Measurements from ENCODE around the gene UBAC2.
"Not testable (repeated sequence)": the region's sequence is repeated elsewhere in the genome, so short reads cannot be mapped to it uniquely, and the experiment has no call there.

UBAC2 gene

DNA sequence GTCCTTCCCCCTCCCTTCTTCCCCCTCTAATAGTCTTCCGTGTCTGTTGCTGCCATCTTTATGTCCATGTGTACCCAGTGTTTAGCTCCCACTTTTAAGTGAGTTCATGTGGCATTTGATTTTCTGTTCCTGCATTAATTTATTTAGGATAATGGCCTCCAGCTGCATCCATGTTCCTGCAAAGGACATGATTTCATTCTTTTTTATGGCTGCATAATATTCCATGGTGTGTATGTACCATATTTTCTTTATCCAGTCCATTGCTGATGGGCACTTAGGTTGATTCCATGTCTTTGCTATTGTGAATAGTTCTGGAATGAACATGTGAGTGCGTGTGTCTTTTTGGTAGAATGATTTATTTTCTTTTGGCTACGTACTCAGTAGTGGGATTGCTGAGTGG, 48.5 kb downstream of the UBAC2 start:
- 100% methylated on average over 1 to 2 of the region's 3 CpGs for WGBS, 2 experiments (ENCODE audit: insufficient coverage in 2 of 2)
- H3K9me3 ChIP-seq (ENCODE audit: control insufficient read depth, low read length); H3K27ac ChIP-seq (ENCODE audit: low read depth, low read length, severe bottlenecking); H3K4me3 ChIP-seq (ENCODE audit: extremely low read depth, insufficient read depth, low read length, poor library complexity, severe bottlenecking); H3K4me1 ChIP-seq (ENCODE audit: control insufficient read depth, insufficient read depth, low read length, poor library complexity, severe bottlenecking): not testable (repeated sequence)
- peaks cover 35% of the 10 kb centered on the region for H3K36me3 ChIP-seq (ENCODE audit: control insufficient read depth, insufficient read depth, low read length)

DNA sequence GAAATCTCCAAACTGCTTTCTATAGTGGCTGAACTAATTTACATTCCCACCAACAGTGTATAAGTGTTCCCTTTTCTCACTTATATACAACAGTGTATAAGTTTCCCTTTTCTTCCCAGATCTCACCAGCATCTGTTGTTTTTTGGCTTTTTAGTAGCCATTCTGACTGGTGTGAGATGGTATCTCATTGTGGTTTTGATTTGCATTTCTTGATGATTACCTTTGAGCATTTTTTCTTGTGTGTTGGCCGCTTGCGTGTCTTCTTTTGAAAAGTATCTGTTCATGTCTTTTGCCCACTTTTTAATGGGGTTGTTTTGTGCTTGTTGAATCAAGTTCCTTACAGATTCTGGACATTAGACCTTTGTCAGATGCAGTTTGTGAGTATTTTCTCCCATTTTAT, 49.0 kb downstream of the UBAC2 start:
- H3K36me3 ChIP-seq (ENCODE audit: control insufficient read depth, insufficient read depth, low read length), result peaks cover 36% of the 10 kb centered on the region
- not testable (repeated sequence) for H3K4me3 ChIP-seq (ENCODE audit: extremely low read depth, insufficient read depth, low read length, poor library complexity, severe bottlenecking); H3K9me3 ChIP-seq (ENCODE audit: control insufficient read depth, low read length); H3K4me1 ChIP-seq (ENCODE audit: control insufficient read depth, insufficient read depth, low read length, poor library complexity, severe bottlenecking); H3K27ac ChIP-seq (ENCODE audit: low read depth, low read length, severe bottlenecking)
- WGBS, 2 experiments (ENCODE audit: insufficient coverage in 2 of 2), result no CpG with 5 or more reads among the region's 2 CpGs

DNA sequence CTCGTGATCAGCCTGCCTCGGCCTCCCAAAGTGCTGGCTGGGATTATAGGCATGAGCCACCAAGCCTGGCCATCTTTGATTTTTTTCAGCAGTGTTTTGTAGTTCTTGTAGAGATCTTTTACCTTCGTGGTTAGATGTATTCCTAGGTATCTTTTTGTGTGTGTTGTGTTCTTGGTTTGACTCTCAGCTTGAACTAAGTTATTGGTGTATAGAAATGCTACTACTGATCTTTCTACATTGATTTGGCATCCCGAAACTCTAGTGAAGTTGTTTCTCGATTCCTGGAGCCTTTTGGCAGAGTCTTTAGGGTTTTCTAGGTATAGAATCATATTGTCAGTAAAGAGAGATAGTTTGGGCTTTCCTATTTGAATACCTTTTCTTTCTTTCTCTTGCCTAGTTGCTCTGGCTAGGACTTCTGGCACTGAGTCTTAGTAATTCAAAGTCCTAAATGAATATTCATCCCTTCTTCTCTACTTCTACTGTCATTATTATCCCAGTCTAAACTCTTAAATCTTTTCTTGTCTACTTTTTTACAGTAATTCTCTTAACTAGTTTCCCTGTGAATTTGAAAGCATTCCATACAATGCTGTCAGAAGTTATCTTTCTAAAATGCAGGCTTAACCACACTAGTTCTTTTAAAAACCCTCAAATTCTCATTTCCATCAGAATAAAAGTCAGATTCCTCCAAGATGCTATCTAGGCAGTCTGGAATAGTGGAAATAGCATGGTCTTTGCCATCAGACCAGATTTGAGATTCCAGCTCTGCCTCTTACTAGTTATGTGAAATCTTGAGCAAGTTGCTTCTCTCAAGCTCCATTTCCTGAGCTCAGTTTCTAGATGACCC, 50.5 kb downstream of the UBAC2 start:
- Histone ChIP-seq H3K27ac (ENCODE audit: low read depth, low read length, severe bottlenecking) (no peak overlapping the region), H3K9me3 (ENCODE audit: control insufficient read depth, low read length) (no peaks in the 10 kb centered on the region), H3K4me3 (ENCODE audit: extremely low read depth, insufficient read depth, low read length, poor library complexity, severe bottlenecking) (no peak overlapping the region), H3K36me3 (ENCODE audit: control insufficient read depth, insufficient read depth, low read length) (peaks cover 37% of the 10 kb centered on the region), H3K4me1 (ENCODE audit: control insufficient read depth, insufficient read depth, low read length, poor library complexity, severe bottlenecking) (no peaks in the 10 kb centered on the region)
- 95% methylated on average over 2 to 4 of the region's 5 CpGs for WGBS, 2 experiments (ENCODE audit: insufficient coverage in 2 of 2)

DNA sequence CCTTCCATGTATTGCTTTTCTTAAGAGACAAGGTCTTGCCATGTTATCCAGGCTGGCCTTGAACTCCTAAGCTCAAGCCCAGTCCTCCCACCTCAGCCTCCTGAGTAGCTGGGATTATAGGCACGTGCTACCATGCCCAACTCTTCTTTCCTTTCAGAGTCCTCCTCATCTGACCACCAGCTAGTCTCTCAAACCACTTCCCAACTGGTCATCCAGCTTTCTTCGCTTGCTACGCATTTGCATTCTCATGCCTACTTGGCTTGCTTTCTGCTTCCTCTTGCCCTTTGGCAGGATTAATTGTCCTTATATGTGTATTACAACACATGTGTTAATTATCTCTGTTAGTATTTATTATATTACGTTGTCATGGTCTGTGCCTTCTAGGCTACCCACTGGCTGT, 51.3 kb downstream of the UBAC2 start:
- H3K4me1 ChIP-seq (ENCODE audit: control insufficient read depth, insufficient read depth, low read length, poor library complexity, severe bottlenecking), result no peaks in the 10 kb centered on the region
- H3K27ac ChIP-seq (ENCODE audit: low read depth, low read length, severe bottlenecking), result no peak overlapping the region
- no peak overlapping the region for H3K4me3 ChIP-seq (ENCODE audit: extremely low read depth, insufficient read depth, low read length, poor library complexity, severe bottlenecking)
- peaks cover 36% of the 10 kb centered on the region for H3K36me3 ChIP-seq (ENCODE audit: control insufficient read depth, insufficient read depth, low read length)
- H3K9me3 ChIP-seq (ENCODE audit: control insufficient read depth, low read length), result no peaks in the 10 kb centered on the region
- WGBS, 2 experiments (ENCODE audit: insufficient coverage in 2 of 2), result 98 to 100% methylated on average over 1 to 3 of the region's 4 CpGs

DNA sequence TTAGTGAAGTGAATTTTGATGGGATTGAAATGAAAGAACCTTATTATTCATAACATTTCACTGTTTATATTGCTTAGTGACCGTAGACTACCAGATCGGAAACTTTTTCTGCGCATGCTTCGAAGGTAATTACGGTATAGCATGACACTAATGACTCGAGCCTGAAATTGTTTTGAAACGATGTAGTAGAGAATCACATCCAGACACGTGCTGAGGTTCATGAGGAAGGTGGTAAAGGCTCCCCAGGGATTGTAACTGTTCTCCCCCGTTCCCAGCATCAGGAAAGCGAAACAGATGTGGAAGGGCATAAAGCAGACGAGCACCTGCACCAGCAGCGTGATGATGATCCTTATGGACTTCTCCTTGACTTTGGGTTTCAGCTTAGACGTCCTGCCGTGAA, 54.2 kb downstream of the UBAC2 start:
- Histone ChIP-seq H3K9me3 (ENCODE audit: control insufficient read depth, low read length) (no peaks in the 10 kb centered on the region), H3K27ac (ENCODE audit: low read depth, low read length, severe bottlenecking) (no peak overlapping the region), H3K4me1 (ENCODE audit: control insufficient read depth, insufficient read depth, low read length, poor library complexity, severe bottlenecking) (no peaks in the 10 kb centered on the region), H3K4me3 (ENCODE audit: extremely low read depth, insufficient read depth, low read length, poor library complexity, severe bottlenecking) (no peak overlapping the region), H3K36me3 (ENCODE audit: control insufficient read depth, insufficient read depth, low read length) (peaks cover 20% of the 10 kb centered on the region)
- 95 to 97% methylated on average over 13 to 14 of the region's 14 CpGs for WGBS, 2 experiments (ENCODE audit: insufficient coverage in 2 of 2)

DNA sequence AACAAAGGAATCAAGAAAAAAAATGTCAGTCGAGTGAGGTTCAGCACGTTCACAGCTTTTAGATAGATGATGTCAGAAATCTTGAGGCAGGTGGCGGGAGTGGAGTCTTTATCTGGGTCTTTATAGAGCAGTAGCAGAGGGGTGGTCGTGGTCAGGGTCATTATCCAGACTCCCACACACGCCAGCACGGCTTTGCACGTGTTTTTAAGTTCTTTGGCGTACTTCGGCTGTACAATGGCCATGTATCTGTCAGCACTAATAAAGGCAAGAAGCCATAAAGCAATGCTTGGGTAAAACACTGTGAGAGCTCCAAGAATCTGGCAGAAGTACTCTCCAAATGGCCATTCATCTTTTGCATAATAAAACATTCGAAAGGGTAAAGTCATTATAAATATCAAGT, 54.6 kb downstream of the UBAC2 start:
- Histone ChIP-seq H3K4me1 (ENCODE audit: control insufficient read depth, insufficient read depth, low read length, poor library complexity, severe bottlenecking) (no peaks in the 10 kb centered on the region), H3K9me3 (ENCODE audit: control insufficient read depth, low read length) (no peaks in the 10 kb centered on the region), H3K36me3 (ENCODE audit: control insufficient read depth, insufficient read depth, low read length) (peaks cover 18% of the 10 kb centered on the region), H3K4me3 (ENCODE audit: extremely low read depth, insufficient read depth, low read length, poor library complexity, severe bottlenecking) (no peak overlapping the region), H3K27ac (ENCODE audit: low read depth, low read length, severe bottlenecking) (no peak overlapping the region)
- WGBS, 2 experiments (ENCODE audit: insufficient coverage in 2 of 2), result 94% methylated on average over 10 of the region's 10 CpGs

DNA sequence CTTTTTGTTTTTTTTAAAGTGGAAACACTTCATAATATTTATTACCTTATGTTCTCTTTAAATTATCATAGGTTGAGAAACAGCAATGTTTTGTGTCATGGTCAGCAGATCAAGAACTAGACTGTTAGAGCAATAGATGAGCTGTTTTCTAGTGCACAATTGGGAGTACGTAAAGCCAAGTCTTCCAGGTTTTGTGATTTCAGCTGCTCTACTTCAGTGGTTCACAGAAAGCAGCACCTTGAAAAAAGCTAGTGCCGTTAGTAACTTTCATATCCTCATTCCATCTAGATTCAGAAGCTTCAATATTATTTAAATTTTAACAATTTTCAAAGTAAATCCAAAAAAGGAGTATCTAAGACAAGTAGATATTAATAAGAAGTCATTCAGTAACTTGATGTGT, 55.6 kb downstream of the UBAC2 start:
- H3K36me3 ChIP-seq (ENCODE audit: control insufficient read depth, insufficient read depth, low read length), result peaks cover 18% of the 10 kb centered on the region
- H3K4me3 ChIP-seq (ENCODE audit: extremely low read depth, insufficient read depth, low read length, poor library complexity, severe bottlenecking), result no peak overlapping the region
- H3K4me1 ChIP-seq (ENCODE audit: control insufficient read depth, insufficient read depth, low read length, poor library complexity, severe bottlenecking), result no peaks in the 10 kb centered on the region
- no peak overlapping the region for H3K27ac ChIP-seq (ENCODE audit: low read depth, low read length, severe bottlenecking)
- WGBS, 2 experiments (ENCODE audit: insufficient coverage in 2 of 2), result 100% methylated on average over 1 of the region's 2 CpGs; no CpG with 5 or more reads in 1 of the 2 experiments
- no peaks in the 10 kb centered on the region for H3K9me3 ChIP-seq (ENCODE audit: control insufficient read depth, low read length)

DNA sequence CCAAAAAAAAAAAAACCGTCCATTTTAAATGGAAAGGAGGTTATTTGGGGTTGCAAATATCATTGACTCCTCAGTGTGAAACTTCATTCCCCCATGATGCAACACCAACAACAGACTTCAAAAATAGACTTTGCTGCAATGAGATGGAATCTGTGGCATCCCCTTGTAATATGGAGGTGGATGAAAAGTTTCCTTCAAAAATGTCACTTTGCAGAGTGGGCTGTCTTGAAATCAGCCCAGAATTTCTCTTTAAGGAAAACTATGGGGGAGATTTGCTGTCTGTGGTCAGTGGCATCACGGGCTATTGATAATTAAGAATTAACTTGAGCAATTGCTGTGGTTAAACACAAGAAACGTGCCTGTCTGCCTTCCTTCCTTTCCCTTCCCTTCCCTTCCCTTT, 56.1 kb downstream of the UBAC2 start:
- Histone ChIP-seq H3K4me3 (ENCODE audit: extremely low read depth, insufficient read depth, low read length, poor library complexity, severe bottlenecking) (no peak overlapping the region), H3K4me1 (ENCODE audit: control insufficient read depth, insufficient read depth, low read length, poor library complexity, severe bottlenecking) (no peaks in the 10 kb centered on the region), H3K27ac (ENCODE audit: low read depth, low read length, severe bottlenecking) (no peak overlapping the region), H3K9me3 (ENCODE audit: control insufficient read depth, low read length) (no peaks in the 10 kb centered on the region), H3K36me3 (ENCODE audit: control insufficient read depth, insufficient read depth, low read length) (peaks cover 18% of the 10 kb centered on the region)
- no CpG with 5 or more reads among the region's 3 CpGs for WGBS, 2 experiments (ENCODE audit: insufficient coverage in 2 of 2)

DNA sequence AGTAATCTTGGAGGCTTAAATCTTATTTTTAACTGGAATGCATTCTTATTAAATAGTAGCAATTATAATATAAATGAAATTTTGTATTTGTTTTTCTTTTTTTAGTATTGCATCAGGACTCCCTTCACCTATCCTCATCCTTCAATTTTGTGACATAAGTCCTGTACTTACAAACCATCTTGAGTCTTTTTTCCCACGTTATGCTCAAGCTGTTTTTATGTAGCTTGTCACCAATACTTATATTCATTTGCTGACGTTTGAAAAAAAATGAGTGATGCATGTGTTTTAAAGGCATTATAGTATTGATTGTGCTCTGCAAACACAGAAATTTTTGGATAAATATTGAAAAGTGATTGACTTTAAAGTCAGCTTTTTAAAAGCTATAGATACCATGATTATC, 56.6 kb downstream of the UBAC2 start:
- H3K4me1 ChIP-seq (ENCODE audit: control insufficient read depth, insufficient read depth, low read length, poor library complexity, severe bottlenecking), result no peaks in the 10 kb centered on the region
- WGBS, 2 experiments (ENCODE audit: insufficient coverage in 2 of 2), result no CpG with 5 or more reads among the region's 2 CpGs
- no peak overlapping the region for H3K27ac ChIP-seq (ENCODE audit: low read depth, low read length, severe bottlenecking)
- peaks cover 14% of the 10 kb centered on the region for H3K36me3 ChIP-seq (ENCODE audit: control insufficient read depth, insufficient read depth, low read length)
- no peaks in the 10 kb centered on the region for H3K9me3 ChIP-seq (ENCODE audit: control insufficient read depth, low read length)
- no peak overlapping the region for H3K4me3 ChIP-seq (ENCODE audit: extremely low read depth, insufficient read depth, low read length, poor library complexity, severe bottlenecking)

DNA sequence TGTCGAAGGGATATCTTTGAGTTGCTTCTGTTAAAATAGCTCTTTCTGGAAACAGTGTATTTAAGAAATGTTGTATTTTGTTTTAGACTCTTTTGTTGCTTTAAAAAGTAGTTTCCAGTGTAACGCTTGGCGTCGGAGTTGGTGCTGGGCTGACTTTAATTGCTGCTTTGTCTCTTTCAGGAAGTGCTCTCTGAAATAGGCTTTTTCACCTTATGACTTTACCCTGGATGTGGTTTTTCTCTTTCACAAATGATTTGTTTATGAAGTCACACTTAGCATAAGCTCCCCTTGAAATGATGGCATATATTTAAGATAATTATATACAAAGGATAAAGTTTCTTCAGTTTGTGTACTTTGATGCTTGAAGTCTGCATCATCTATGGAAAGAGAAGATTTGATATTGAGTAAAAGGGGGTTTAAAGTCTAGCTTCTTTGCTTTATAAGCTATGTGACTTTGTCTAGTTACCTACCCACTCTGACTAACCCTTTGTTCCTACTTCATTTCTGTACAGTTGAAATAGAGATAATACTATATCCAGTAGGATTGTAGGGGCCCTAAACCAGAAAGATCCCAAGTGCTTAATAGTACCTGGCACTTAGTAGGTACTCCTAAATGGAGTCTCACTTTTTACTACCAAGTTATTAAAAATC, 57.7 kb downstream of the UBAC2 start, which contains the start of gene GPR18:
GPR18 (minus strand) TSS at position 170 of the 651 bp plus-strand sequence. CDS start 2,507 bp downstream, outside the sequence.
- Histone ChIP-seq H3K36me3 (ENCODE audit: control insufficient read depth, insufficient read depth, low read length) (peaks cover 11% of the 10 kb centered on the region), H3K4me1 (ENCODE audit: control insufficient read depth, insufficient read depth, low read length, poor library complexity, severe bottlenecking) (no peaks in the 10 kb centered on the region), H3K4me3 (ENCODE audit: extremely low read depth, insufficient read depth, low read length, poor library complexity, severe bottlenecking) (no peak within 1 kb of the TSS), H3K9me3 (ENCODE audit: control insufficient read depth, low read length) (no peaks in the 10 kb centered on the region), H3K27ac (ENCODE audit: low read depth, low read length, severe bottlenecking) (no peak within 1 kb of the TSS)
- WGBS, 2 experiments (ENCODE audit: insufficient coverage in 2 of 2), result 91 to 97% methylated on average over 4 of the region's 4 CpGs

DNA sequence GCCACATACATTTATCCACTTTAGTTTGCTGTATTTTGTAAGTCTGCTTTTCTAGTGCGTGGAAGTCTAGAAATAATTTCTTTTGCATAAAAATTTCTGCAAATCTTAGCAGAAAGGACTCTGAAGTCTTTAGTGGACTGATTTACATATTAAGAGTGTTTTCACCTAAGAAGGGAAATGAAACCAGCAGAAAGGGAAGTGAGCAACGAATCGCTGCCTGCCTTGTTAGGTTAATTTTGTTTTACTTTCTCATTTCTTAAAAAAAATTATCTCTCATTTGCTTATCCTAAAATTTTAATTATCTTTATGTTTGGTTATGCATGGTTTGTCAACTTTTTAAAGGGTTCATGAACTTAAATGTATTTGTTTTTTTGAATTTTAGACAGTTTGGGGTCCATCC, 58.3 kb downstream of the UBAC2 start:
- H3K36me3 ChIP-seq (ENCODE audit: control insufficient read depth, insufficient read depth, low read length), result peaks cover 12% of the 10 kb centered on the region
- WGBS, 2 experiments (ENCODE audit: insufficient coverage in 2 of 2), result 100% methylated on average over 1 of the region's 3 CpGs; no CpG with 5 or more reads in 1 of the 2 experiments
- no peak overlapping the region for H3K4me3 ChIP-seq (ENCODE audit: extremely low read depth, insufficient read depth, low read length, poor library complexity, severe bottlenecking)
- no peaks in the 10 kb centered on the region for H3K9me3 ChIP-seq (ENCODE audit: control insufficient read depth, low read length)
- no peaks in the 10 kb centered on the region for H3K4me1 ChIP-seq (ENCODE audit: control insufficient read depth, insufficient read depth, low read length, poor library complexity, severe bottlenecking)
- H3K27ac ChIP-seq (ENCODE audit: low read depth, low read length, severe bottlenecking), result no peak overlapping the region

All from mesodermal cell (in vitro differentiated cells).